Activated gamma-delta T cell treated with anti-CD3 and anti-CD28 coated beads, Interleukin-2, amount 50 U/mL, for 16 hours (primary cell): ENCODE results near the gene IQGAP2.
"Not testable (repeated sequence)": the region's sequence is repeated elsewhere in the genome, so short reads cannot be mapped to it uniquely, and the experiment has no call there.

ENCODE experiments used
- DNase-seq: peaks from one replicate; pipeline ENCODE4 v3.0.0-alpha.2; 2020; ENCODE audit warnings: low read depth

IQGAP2 gene

DNA sequence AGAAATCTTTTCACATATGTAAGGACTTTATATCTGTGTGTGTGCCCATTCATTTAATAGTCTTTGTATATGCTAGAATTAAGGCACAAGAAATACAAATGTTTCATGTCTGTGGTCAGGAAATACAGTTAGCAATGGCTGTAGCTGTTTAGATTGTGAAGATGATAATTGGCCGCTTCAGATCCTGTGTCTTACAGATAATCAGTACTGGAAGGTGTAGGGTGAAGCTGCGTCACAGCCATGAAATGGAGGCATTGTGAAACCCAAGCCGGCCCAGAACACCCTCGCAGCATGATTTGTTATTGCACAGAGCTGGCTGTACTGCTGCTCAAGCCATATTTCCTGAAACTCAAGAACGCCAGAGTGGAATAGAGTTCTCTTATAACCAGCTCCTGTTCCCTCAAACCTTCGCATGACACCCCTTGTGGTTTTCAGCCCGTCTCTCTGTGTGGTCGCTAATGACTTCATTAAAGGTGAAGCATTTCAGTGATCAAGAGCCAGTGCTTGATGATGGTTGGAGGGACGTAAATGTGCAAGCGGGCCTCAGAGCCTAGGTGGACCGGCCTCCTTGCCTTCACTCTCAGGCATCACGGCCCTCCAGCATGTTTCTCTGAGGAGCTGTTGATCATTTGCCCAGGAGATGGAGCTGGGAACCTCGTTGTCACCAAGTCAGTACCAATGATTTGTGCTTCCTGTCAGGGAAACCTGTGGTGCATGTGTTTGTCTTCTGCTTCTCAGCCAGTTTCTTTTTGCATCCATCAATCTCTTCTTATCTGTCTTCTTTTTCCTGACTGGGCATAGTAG is 140.0 kb downstream of the IQGAP2 start:
- DNase-seq: peak; percentile 34

DNA sequence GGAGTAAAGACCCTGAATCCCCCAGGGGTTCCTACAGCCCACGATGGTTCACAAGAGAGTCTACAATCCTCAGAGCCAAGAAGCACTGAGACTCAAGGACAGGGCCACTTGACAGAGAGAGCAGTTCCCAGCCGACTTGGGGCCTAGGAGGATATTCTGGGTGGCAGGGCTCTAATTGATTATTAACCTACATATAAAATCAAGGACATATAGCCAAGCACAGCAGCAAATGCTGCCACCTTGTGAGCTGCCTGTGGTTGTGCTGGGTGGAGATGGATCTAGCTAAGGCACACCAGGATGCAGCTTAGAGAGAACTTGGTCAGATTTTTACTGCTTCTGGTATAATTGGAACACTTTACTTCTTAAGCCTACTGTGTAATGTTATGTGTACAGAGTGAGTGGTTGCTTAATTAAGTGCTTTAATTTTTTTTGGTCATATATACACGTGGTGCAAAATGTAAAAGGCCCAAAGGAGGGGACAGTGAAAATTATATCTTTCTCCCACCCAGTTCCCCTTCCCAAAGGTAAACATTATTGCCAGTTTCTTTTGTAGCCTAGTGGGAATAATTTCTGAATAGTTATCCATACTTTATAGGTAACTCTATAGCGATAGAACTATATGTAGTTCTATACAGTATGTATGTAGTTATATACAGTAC is 141.3 kb downstream of the IQGAP2 start:
- peak; percentile 14 for DNase-seq

DNA sequence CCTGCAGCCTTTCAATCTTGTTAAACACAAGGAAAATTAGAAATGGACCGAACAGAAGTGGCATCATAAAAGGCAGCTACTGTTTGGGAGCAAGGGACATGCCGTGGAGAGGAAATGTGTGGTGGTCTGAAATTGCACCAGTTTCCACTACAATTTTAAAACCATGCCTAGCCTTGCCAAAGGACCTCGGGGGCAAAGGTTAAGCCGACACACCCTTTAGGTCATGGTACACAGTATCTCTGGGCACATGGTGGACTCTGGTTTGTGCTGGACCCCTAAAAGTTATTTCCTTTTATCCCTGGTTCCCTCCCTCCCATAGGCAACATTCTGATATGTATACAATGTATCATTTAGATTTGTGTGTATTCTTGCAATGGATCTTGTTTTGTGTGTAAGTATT is 142.1 kb downstream of the IQGAP2 start:
- no peak for DNase-seq

DNA sequence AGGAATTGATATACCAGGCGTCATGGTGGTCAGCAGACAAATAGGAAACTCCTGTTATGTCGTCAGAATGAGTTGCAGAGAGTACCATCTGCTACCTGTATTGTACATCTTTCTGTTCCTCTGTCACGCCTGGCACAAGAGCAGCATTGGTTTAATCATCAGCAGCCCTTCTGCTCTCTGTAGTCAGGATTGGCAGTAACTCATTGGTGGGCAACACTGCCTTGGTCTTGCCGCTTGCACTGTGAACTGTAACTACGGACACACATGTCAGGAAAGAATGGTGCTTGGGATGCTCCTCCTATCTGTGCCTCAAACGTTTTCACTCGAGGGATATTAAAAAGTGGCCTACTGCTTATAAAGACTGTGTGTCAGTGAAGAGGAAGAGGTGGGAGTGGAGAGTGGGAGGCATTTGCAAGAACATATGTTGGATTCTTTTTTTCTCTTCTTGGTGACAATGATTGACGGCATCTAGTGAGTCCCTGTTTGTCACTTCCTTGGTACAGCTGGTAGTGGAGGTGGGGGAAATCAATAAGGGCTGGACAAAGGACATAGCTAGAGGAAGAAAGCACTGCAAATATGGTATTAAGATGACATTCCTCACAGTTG is 143.5 kb downstream of the IQGAP2 start:
- no peak for DNase-seq

DNA sequence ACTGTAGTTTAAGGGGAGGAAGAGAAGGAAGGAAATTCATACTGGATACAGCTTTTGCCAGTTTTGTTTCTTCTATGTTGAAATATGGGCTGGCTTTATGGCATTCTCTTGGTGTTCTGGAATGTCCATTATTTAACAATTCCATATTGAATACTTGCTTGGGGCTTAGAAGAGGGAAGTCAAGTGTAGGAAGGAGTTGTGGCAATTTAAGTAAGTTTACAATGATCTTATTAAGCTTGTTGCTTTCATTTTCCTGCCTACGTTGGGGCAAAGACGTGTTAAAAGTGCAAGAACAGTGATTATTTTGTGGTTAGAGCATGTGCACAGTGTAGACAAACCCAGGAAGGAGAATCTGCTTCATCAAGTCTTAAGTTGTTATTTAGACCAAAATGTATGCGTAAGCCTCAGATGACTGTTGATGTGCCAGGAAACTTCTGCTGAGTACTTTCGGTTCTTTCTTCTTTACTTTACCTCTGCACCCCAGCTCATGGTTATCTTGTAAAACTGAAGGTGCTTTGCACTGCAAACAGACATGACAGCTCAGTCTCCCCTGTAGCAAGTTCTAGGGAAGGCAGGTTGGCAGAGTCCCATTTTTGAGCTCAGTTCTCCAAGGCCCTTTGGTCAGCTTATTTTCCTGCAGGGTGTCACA is 144.3 kb downstream of the IQGAP2 start:
- peak; percentile 22 for DNase-seq

DNA sequence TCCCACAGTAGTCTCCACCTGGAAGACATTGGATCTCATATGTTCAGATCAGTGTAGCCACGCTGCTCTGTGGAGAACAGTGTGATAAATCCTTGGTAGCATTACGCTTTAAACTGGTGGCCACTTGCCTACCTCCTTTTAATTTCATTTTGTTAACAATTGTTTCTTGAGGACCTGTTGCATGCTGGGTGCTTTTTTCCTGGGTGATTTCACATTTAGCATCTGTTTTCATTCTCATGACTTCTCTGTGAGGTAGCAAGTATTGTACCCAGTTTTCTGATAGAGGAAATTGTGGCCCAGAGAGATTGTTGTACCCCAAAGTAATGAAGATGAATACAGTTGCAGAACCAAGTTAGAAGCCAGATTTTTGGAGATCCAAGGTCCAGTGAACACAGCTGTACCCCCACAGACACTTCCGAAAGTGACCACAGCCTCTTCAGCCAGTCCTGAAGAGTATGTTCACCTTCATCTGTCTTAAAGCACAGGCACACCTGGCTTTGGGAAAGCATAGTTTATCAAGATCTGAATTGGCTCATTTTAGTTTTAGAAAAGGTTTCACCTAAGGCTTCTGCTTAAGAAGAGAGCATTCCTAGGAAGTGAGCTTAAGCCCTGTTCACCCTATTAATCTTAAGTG is 144.9 kb downstream of the IQGAP2 start:
- no peak for DNase-seq

DNA sequence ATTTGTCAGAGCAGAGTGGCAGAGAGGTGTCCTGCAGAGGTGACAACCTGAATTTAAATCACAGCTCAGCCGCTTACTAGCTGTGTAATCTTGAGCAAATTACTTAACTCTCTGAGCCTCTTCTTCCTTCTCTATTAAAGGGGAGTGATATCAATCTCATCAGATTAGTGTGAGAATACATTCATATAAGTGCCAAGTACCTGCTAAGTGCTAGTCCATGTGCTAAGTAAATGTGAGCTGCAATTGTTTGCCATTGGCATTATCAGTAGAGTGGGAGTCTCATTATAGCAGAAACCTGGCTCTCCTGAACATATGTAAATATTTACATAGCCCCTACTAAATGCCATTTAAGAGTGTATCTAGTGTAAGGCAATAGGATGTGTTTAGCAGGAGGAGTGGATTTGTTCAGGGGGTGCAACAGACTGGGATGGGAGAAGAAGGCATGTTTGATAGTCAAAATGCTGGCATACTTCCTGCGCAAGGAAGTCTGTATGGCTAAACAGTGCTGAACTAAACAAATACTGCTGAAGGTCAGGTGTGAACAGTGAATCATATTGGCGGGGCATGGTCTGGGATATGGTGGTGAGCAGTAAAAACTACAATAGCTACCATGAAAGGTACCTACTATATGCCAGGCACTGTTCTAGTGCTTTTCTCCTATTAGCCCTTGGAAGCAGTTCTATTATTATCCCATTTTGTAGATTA is 145.6 kb downstream of the IQGAP2 start:
- no peak for DNase-seq

DNA sequence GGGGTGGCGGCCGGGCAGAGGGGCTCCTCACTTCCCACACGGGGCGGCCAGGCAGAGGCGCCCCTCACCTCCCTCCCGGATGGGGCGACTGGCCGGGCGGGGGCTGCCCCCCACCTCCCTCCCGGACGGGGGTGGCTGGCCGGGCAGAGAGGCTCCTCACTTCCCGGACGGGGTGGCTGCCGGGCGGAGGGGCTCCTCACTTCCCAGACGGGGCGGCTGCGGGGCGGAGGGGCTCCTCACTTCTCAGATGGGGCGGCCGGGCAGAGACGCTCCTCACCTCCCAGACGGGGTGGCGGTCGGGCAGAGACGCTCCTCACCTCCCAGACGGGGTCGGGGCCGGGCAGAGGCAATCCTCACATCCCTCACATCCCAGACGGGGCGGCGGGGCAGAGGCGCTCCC is 147.8 kb downstream of the IQGAP2 start:
- not testable (repeated sequence) for DNase-seq

DNA sequence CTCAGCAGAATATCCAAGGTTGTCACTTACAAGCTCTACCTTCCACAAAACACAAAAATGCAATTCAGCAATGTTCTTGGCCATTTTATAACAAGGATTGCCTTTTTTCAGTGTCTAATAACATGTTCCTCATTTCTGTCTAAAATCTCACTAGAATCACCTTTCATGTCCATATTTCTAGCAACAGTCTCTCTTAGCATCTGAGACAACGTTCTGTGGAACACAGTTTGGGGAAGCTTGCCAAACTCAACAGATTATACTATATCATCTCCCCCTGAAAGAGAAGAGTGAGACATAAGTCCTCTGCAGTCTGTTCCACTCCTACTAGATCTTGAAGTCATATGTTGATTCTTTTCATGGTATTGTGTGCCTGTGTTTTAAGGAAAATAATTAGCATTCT is 149.5 kb downstream of the IQGAP2 start:
- DNase-seq: no peak

DNA sequence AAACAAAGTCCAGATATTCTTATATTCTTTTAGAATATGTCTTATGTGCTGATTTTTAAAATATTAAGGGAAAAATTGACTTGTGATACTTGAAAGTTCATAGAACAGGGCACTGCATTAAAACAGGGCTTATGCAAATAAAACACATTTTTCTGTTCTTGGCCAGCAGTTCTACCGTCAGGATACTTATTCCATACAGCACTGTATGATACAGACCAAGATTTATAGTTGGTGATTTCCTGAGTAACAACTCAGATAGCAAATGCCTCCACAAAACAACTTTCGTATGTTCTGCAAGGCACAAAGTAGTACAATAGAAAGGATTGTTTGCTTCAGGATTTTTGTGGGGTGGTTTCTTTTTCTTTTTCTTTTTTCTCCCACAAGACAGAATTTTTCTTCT is 150.2 kb downstream of the IQGAP2 start:
- no peak for DNase-seq

DNA sequence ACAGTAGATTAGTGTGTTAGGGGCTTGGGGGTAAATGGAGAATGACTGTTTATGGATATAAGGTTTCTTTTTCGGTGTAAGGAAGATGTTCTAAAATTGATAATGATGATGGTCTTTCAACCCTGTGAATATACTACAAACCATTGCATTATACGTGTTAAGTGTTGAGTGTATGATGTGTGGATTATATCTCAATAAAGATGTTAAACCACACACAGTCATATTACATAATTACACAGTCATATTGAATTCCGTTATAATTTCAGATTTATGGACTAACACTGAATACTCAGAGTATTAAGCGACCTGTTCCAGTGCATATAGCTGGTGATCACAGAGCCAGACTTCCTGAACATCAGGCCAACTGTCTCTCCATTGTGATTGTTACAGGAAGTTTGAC is 152.0 kb downstream of the IQGAP2 start:
- DNase-seq: no peak

DNA sequence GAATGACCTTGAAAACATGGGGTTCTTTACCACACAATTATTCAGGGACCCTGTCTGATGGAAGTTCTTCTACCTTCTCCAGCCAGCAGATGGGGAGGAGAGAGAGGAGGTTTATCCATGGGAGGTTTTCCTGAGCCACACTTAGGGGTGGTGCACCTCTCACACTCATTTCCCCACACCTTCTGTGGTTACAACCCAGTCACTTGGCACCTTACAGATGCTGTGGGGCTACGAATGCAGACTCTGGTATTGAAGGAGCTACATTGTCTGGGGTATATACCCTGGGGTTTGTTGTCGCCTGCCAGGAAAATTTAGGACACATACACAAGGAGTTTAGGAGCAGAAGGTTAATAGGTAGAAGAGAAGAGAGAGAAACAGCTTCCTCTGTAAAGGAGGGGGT is 152.6 kb downstream of the IQGAP2 start:
- DNase-seq: no peak

DNA sequence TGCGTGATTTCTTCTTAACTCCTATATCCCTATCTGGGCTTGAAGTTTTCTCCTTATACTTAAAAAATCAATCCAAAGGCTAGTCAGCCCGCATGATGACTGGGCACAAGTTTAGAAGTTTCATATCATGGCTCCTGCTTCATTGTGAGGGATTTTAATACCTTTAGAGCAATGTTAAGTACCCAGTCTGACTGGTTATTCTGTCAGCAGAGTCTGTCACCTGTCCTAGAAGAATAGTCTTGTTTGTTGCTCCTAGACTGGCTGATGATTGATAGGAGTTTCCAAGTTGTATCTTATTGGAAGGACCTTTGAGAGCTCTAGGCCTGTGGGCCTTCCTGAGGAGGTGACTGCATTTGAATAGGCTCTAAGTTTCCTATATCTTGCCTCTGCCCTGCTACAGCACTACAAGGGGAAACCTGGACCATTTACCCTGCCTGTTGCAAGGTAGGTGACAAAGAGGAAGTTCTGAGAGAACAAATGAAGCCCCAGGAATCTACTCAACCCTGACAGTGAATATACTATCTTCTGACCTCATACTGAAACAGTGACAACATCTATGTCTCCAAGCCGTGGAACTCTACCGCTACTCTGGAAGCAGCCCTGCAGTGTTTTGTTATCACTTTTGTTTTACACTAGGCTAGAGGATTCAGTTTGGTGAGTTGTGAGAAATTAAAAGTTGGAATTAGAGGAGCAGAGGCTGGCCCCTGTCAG is 153.6 kb downstream of the IQGAP2 start:
- DNase-seq: no peak

DNA sequence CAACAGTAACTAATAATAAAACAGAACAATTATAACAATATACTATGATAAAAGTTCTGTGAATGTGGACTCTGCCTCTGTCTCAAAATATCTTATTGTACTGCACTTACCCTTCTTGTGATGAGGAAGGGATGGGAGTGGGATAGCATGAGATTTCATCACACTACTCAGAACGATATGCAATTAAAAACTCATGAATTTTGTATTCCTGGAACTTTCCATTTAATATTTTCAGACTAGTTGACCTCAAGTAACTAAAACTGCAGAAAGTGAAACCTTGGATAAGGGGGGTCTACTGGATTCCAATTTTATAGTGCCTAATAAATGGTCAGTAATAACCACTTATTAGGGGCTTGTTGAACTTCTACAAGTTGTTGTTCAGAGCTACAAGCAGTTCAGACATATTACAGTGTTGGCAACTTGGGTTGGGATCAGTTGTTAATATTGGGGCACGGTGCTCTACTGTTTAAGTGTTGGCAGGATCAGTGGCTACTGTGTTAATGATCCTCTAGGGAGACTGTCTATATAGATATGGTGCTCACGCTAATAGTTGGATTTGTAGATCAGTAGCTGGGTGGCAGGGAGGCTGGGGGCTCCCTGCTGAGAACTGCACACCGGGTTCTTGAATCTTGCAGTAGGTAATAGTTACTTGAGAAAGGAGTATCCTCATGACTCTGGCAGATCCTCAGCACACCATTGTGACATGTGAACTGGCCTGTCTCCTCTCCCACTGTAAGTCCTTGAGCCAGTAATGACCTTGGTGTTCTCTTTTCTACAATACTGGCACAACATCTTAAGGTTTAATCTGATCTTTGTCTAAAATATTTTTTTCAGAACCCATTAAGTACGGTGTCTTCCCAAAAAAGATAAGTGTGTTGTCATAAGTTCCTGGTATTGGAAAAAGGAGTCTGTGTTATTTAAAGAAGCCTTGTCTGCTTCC is 158.1 kb downstream of the IQGAP2 start:
- DNase-seq: no peak

DNA sequence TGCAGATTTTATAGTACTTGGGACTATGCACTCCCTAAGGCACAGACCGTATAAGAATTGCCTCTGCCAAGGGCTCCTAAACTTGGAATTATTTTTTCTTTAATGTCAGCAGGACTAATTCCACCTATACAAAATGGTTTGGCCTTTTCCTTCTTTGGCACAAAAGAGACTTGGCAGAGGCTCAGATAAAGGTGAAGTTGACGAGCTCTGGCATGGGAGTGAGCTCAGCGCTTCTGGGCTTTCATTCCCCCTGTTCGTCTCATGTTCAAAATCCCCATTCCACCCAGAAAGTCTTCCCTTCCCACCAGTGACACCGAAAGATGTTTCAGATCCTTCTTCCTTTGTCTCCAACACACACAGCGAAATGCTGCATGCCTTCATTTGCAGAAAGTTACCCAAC is 158.9 kb downstream of the IQGAP2 start:
- no peak for DNase-seq

DNA sequence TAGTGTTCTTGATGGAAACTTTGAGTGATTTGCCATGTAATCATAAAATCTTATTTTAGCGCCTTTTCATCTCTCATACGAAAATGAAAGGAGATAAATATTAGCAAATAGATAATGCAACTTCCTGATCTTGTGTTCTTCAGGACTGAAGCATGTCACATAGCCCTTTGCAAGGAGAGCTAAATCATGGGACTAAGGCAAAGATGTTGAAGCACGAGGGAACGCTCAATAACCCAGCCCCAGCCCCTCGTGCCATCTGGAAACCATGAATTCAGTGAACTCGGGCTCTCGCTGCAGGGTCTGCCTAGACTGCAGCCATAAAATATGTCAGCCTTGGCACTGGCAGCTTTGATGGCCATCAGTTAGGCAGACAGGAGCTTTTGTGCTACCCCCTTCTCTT is 161.9 kb downstream of the IQGAP2 start:
- no peak for DNase-seq

DNA sequence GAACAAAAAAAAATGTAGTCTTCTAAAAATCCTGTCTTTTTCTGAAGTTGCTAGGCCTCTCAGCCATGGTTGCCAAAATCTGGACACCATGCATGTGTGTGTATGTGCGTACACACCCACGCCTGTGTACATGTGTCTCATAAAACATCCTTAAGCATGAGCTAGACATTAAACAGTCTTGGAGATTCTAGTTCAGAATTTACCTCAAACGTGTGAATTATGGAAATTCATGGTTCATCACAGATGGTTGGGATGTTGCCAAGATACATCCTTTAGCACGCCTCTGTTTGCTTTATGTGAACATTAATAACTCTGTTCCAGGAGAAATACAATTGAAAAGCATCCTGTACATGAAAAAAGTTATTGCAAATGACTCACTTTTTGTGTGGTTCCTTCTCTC is 167.1 kb downstream of the IQGAP2 start:
- no peak for DNase-seq

DNA sequence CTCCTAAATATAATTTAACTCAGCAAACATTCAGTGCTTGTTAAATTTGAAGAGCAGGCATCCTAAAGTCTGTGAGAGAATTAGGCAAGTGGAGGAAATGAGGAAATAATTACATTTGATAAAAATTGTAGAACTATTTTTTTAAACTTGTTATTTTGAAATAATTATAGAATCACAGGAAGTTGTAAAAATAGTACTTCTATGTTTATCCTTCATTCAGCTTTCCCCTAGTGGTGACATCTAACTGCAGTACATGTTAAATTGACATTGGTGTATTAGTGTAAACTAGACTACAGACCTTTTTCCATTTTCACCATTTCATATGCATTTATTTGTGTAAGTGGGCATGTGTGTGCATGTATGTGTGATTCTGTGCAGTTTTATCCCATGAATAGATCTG is 168.5 kb downstream of the IQGAP2 start:
- no peak for DNase-seq

DNA sequence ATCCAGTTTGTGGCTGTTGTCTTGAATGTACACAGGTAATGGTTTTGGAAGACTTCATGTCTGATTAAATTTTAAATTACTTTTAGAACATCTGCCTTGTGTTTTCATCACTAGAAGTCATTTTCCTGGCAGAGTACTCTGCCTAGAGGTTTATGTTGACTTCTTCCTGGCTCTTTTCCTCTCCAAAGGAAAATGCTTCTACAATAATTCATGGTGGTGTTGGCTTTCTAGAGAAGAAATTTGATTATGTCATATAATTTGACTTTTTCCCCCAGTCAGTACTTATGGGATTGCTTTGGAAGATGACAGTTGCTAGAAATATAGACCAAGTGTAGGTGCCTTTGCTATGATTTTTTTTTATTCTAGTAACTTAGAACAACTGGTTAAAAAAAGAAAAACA is 173.4 kb downstream of the IQGAP2 start:
- DNase-seq: no peak

DNA sequence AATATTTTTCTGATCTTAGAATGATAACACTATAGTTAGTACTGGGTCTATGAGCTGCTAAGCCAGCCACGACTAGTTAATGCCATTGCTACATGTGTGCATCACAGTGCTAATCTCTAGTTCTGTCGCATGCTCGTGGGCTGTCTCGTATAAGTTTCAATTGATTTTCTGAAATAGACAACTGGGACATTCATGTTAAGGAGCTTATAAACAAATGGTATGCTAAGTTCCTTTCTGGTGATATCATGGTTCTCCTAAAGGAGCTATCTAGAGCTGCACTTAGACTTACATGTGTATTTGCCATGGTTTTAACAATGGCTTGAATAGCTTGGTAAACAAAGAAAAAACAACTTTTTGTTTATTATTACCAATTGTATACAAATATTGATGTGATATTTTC is 173.9 kb downstream of the IQGAP2 start:
- DNase-seq: no peak
